Liver (tissue), 9 donors: ENCODE data around the gene EEF2K. TPM values are rescaled to one million over a fixed set of nuclear protein-coding genes. Genes with fewer than 3 reads are reported as not detected.

Experiments
- DNase-seq: peaks from one replicate; pipeline ENCODE4 v3.0.0-alpha.2; 2017; ENCODE audit warnings: low spot score
- H3K27ac ChIP-seq, 2 donors: one replicate each; pipeline ENCODE4 v1.7.0; 2013; ENCODE audit warnings: inconsistent platforms in 2 of 2, low read length in 2 of 2, control low read depth in 1 of 2, low read depth in 1 of 2, mild to moderate bottlenecking in 1 of 2
- H3K27me3 ChIP-seq, 4 donors: one replicate each; pipeline versions ENCODE4 v1.6.1 to v1.7.0; 2013; ENCODE audit warnings: low read length in 3 of 4, inconsistent platforms in 1 of 4, mild to moderate bottlenecking in 1 of 4, moderate library complexity in 1 of 4; ENCODE audit not compliant: control insufficient read depth in 4 of 4, insufficient read depth in 4 of 4
- H3K36me3 ChIP-seq, 4 donors: one replicate each; pipeline versions ENCODE4 v1.6.1 to v1.7.0; 2013; ENCODE audit warnings: low read length in 3 of 4, mild to moderate bottlenecking in 3 of 4, low read depth in 1 of 4, moderate library complexity in 1 of 4; ENCODE audit not compliant: control insufficient read depth in 4 of 4, insufficient read depth in 3 of 4
- H3K4me1 ChIP-seq, 4 donors: one replicate each; pipeline versions ENCODE4 v1.6.1 to v1.7.0; 2013; ENCODE audit warnings: low read length in 3 of 4, mild to moderate bottlenecking in 3 of 4, moderate library complexity in 1 of 4; ENCODE audit not compliant: control insufficient read depth in 4 of 4, insufficient read depth in 4 of 4
- H3K4me3 ChIP-seq, 3 donors: one replicate each; pipeline versions ENCODE4 v1.6.1 to v1.7.0; 2013; ENCODE audit warnings: low read length in 3 of 3, control low read depth in 1 of 3, low read depth in 1 of 3, mild to moderate bottlenecking in 1 of 3
- H3K9ac ChIP-seq, 2 donors: one replicate each; pipeline ENCODE4 v1.7.0; 2013; ENCODE audit warnings: low read length in 2 of 2, mild to moderate bottlenecking in 2 of 2, moderate library complexity in 2 of 2, control low read depth in 1 of 2, low read depth in 1 of 2
- H3K9me3 ChIP-seq, 4 donors: one replicate each; pipeline versions ENCODE4 v1.6.1 to v1.7.0; 2013; ENCODE audit warnings: low read length in 3 of 4; ENCODE audit not compliant: control insufficient read depth in 4 of 4
- EGR1 ChIP-seq, 2 donors: IDR thresholded peaks; 2 replicates each; pipeline ENCODE4 v1.6.1; 2016 to 2018; ENCODE audit warnings: antibody characterized with exemption in 2 of 2, low read depth in 2 of 2
- FOXA1 ChIP-seq: IDR thresholded peaks from 2 replicates; pipeline ENCODE4 v1.6.1; 2016; ENCODE audit warnings: antibody characterized with exemption
- FOXA2 ChIP-seq: IDR thresholded peaks from 2 replicates; pipeline ENCODE4 v1.6.1; 2016; ENCODE audit warnings: antibody characterized with exemption
- GABPA ChIP-seq, 2 donors: IDR thresholded peaks in 1 of 2; conservative IDR thresholded peaks in 1 of 2; 2 replicates each; pipeline ENCODE4 v1.6.1; 2016; ENCODE audit warnings: antibody characterized with exemption in 2 of 2, mild to moderate bottlenecking in 1 of 2, moderate library complexity in 1 of 2
- HNF4A ChIP-seq, 2 donors: conservative IDR thresholded peaks; 2 replicates each; pipeline ENCODE4 v1.6.1; 2016; ENCODE audit warnings: antibody characterized with exemption in 2 of 2, mild to moderate bottlenecking in 2 of 2
- HNF4G ChIP-seq: IDR thresholded peaks from 2 replicates; pipeline ENCODE4 v1.6.1; 2016; ENCODE audit warnings: antibody characterized with exemption
- JUND ChIP-seq, 2 donors: IDR thresholded peaks; 2 replicates each; pipeline ENCODE4 v1.6.1; 2016; ENCODE audit warnings: antibody characterized with exemption in 2 of 2
- NR2F2 ChIP-seq: IDR thresholded peaks from 2 replicates; pipeline ENCODE4 v1.6.1; 2016; ENCODE audit warnings: antibody characterized with exemption
- RAD21 ChIP-seq, 2 donors: IDR thresholded peaks; 2 replicates each; pipeline ENCODE4 v1.6.1; 2016; ENCODE audit warnings: antibody characterized with exemption in 2 of 2, mild to moderate bottlenecking in 2 of 2
- RXRA ChIP-seq, 2 donors: IDR thresholded peaks; 2 replicates each; pipeline ENCODE4 v1.6.1; 2017 to 2018; ENCODE audit warnings: antibody characterized with exemption in 2 of 2, mild to moderate bottlenecking in 1 of 2
- SP1 ChIP-seq: IDR thresholded peaks from 2 replicates; pipeline ENCODE4 v1.6.1; 2018; ENCODE audit warnings: antibody characterized with exemption, mild to moderate bottlenecking
- TAF1 ChIP-seq: conservative IDR thresholded peaks from 2 replicates; pipeline ENCODE4 v1.6.1; 2016; ENCODE audit warnings: antibody characterized with exemption, mild to moderate bottlenecking
- YY1 ChIP-seq: IDR thresholded peaks from 2 replicates; pipeline ENCODE4 v1.6.1; 2016; ENCODE audit warnings: antibody characterized with exemption, mild to moderate bottlenecking
- WGBS: extraction: QIAGEN DNeasy Blood & Tissue Kit; methylation state at CpG from one replicate; pipeline ENCODE4 v1.1.7; 2013; 5-methylcytosine and 5-hydroxymethylcytosine counted together
- polyA plus RNA-seq, 2 donors: library from polyadenylated mRNA; stranded (reverse) in 1 of 2; unstranded in 1 of 2; fragments of 200-250 nt in 1 of 2; fragments of >200 nt in 1 of 2; fragmentation: Nextera tagmentation in 1 of 2; extraction: Ambion mirVana in 1 of 2; gene quantifications; one replicate each; pipeline versions ENCODE4 v1.2.1 to v1.2.3, GENCODE V29; 2013 to 2015
- total RNA-seq, 2 donors: library from RNA; depleted of rRNA; stranded (reverse); fragments of >200 nt; gene quantifications; one replicate each; pipeline ENCODE4 v1.2.3, GENCODE V29; 2014
- TF ChIP-seq, protein P1 (sequence below): IDR thresholded peaks from 2 replicates; pipeline ENCODE4 v1.6.1; 2016; ENCODE audit warnings: antibody characterized with exemption
- TF ChIP-seq, protein P2 (sequence below): IDR thresholded peaks from 2 replicates; pipeline ENCODE4 v1.6.1; 2016; ENCODE audit warnings: antibody characterized with exemption, mild to moderate bottlenecking
- TF ChIP-seq, protein P3 (sequence below): fragments of 150-350 bp; IDR thresholded peaks from 2 replicates; pipeline ENCODE4 v1.5.1; 2017; ENCODE audit warnings: improper control_type of control experiment, low read depth, low read length; ENCODE audit not compliant: missing input control
- TF ChIP-seq, protein P4 (sequence below): IDR thresholded peaks from 2 replicates; pipeline ENCODE4 v1.6.1; 2016; ENCODE audit warnings: antibody characterized with exemption
- TF ChIP-seq, protein P5 (sequence below): IDR thresholded peaks from 2 replicates; pipeline ENCODE4 v1.6.1; 2016; ENCODE audit warnings: antibody characterized with exemption
- donor health status: healthy.
- donor health status: healthy.
- donor health status: healthy.
- donor health status: healthy.
- donor health status: healthy.

The EEF2K gene
- total and polyA plus RNA-seq, 4 donors = 3.2 to 14.3 (median 8.0) TPM

DNA sequence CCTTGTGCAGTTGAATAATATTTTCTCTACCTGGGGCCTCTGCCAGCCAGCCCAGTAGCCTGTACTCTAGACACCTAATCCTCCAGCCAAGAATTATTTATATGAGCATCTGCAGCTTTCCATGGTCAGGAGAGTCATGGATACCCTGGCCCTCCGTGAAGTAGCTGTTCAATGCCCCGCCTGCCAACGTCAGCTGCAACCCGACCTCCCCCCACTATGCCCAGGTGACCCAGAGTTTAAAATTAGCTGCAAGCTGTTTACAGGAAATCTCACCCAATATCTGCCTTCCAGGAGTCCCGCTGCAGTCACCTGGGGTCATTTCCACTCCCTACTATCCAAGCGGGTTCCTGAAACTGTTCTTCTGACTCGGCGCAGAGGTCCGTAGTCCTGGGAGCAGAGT lies 31.4 kb upstream of the EEF2K start:
- no peaks in the 10 kb centered on the region for H3K27me3 ChIP-seq
- H3K9ac ChIP-seq = no peak overlapping the region
- H3K36me3 ChIP-seq = no peaks in the 10 kb centered on the region
- no peak for DNase-seq
- H3K4me3 ChIP-seq = no peak overlapping the region
- no peaks in the 10 kb centered on the region for H3K9me3 ChIP-seq
- no peak overlapping the region for H3K27ac ChIP-seq
- WGBS = 73% methylated on average over 9 of the region's 9 CpGs
- no peaks in the 10 kb centered on the region for H3K4me1 ChIP-seq
- TF ChIP-seq JUND (IDR thresholded peaks at IDR 0.05) = no peak
- TF ChIP-seq GABPA (IDR thresholded peaks at IDR 0.05 in 1 of 2, conservative IDR thresholded peaks at IDR 0.05 in 1 of 2) = no peak
- TF ChIP-seq RAD21 (IDR thresholded peaks at IDR 0.05) = no peak
- TF ChIP-seq, protein P1, sequence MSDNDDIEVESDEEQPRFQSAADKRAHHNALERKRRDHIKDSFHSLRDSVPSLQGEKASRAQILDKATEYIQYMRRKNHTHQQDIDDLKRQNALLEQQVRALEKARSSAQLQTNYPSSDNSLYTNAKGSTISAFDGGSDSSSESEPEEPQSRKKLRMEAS = no peak
- no peak for TF ChIP-seq NR2F2
- TF ChIP-seq FOXA1 = no peak
- no peak for TF ChIP-seq HNF4A (conservative IDR thresholded peaks at IDR 0.05)
- TF ChIP-seq FOXA2 = no peak
- no peak for TF ChIP-seq EGR1 (IDR thresholded peaks at IDR 0.05; ENCODE audit: low read depth in 2 of 2)
- TF ChIP-seq, protein P2, sequence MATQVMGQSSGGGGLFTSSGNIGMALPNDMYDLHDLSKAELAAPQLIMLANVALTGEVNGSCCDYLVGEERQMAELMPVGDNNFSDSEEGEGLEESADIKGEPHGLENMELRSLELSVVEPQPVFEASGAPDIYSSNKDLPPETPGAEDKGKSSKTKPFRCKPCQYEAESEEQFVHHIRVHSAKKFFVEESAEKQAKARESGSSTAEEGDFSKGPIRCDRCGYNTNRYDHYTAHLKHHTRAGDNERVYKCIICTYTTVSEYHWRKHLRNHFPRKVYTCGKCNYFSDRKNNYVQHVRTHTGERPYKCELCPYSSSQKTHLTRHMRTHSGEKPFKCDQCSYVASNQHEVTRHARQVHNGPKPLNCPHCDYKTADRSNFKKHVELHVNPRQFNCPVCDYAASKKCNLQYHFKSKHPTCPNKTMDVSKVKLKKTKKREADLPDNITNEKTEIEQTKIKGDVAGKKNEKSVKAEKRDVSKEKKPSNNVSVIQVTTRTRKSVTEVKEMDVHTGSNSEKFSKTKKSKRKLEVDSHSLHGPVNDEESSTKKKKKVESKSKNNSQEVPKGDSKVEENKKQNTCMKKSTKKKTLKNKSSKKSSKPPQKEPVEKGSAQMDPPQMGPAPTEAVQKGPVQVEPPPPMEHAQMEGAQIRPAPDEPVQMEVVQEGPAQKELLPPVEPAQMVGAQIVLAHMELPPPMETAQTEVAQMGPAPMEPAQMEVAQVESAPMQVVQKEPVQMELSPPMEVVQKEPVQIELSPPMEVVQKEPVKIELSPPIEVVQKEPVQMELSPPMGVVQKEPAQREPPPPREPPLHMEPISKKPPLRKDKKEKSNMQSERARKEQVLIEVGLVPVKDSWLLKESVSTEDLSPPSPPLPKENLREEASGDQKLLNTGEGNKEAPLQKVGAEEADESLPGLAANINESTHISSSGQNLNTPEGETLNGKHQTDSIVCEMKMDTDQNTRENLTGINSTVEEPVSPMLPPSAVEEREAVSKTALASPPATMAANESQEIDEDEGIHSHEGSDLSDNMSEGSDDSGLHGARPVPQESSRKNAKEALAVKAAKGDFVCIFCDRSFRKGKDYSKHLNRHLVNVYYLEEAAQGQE = no peak
- TF ChIP-seq, protein P3, sequence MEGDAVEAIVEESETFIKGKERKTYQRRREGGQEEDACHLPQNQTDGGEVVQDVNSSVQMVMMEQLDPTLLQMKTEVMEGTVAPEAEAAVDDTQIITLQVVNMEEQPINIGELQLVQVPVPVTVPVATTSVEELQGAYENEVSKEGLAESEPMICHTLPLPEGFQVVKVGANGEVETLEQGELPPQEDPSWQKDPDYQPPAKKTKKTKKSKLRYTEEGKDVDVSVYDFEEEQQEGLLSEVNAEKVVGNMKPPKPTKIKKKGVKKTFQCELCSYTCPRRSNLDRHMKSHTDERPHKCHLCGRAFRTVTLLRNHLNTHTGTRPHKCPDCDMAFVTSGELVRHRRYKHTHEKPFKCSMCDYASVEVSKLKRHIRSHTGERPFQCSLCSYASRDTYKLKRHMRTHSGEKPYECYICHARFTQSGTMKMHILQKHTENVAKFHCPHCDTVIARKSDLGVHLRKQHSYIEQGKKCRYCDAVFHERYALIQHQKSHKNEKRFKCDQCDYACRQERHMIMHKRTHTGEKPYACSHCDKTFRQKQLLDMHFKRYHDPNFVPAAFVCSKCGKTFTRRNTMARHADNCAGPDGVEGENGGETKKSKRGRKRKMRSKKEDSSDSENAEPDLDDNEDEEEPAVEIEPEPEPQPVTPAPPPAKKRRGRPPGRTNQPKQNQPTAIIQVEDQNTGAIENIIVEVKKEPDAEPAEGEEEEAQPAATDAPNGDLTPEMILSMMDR = no peak
- no peak for TF ChIP-seq TAF1
- no peak for TF ChIP-seq SP1
- TF ChIP-seq RXRA (IDR thresholded peaks at IDR 0.05) = no peak
- TF ChIP-seq, protein P4, sequence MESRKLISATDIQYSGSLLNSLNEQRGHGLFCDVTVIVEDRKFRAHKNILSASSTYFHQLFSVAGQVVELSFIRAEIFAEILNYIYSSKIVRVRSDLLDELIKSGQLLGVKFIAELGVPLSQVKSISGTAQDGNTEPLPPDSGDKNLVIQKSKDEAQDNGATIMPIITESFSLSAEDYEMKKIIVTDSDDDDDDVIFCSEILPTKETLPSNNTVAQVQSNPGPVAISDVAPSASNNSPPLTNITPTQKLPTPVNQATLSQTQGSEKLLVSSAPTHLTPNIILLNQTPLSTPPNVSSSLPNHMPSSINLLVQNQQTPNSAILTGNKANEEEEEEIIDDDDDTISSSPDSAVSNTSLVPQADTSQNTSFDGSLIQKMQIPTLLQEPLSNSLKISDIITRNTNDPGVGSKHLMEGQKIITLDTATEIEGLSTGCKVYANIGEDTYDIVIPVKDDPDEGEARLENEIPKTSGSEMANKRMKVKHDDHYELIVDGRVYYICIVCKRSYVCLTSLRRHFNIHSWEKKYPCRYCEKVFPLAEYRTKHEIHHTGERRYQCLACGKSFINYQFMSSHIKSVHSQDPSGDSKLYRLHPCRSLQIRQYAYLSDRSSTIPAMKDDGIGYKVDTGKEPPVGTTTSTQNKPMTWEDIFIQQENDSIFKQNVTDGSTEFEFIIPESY = no peak
- no peak for TF ChIP-seq HNF4G
- TF ChIP-seq YY1 = no peak
- TF ChIP-seq, protein P5, sequence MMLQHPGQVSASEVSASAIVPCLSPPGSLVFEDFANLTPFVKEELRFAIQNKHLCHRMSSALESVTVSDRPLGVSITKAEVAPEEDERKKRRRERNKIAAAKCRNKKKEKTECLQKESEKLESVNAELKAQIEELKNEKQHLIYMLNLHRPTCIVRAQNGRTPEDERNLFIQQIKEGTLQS = no peak
